PC-9 (cell line): ENCODE measurements around the gene RNU1-4.

Experiments used
- EZH2 ChIP-seq: fragments of 200-600 bp; sonication (generic); IDR thresholded peaks from 2 replicates; pipeline ENCODE4 v1.8.0; 2017; ENCODE audit warnings: antibody characterized with exemption, low read depth
- TF ChIP-seq, protein P1 (sequence below): fragments of 200-600 bp; sonication (generic); conservative IDR thresholded peaks from 2 replicates; pipeline ENCODE4 v1.6.1; 2017; ENCODE audit warnings: mixed run types, antibody characterized with exemption, mild to moderate bottlenecking, moderate library complexity

DNA sequence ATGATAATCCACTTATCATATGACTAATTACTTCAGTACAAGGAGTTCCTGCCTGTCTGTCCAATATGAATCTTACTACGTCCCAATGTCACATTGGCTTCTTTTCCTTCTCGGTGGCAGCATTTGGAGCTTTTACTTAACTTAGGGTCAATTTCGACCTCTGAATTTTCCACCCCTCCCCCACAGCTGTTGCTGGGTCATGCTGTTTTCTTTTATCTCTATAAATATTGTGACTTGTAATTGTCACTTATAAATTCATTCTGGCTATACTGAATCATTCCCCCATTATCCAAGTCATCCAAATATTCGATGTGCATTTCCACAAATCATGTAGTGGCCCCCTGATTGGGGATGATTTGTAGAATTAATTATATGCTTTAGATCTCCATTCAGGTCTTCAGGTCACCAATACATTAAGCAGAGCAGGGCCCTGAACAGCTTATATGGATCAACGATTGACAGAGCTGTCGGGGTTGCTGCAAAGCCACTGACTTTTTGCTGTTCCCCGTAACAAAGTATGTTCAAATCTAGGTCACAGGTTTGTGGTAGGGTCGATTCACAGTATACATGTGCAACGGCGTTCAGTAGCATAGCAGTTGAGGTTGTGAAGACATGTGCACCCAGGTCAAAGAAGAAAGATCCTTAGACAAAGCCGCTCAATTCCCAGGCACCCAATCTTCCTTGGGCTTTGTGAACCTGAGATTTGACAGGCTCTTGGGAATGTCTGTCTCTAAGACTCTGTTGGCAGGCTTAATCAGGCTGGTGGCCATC, 18.3 kb upstream of the RNU1-4 start:
- TF ChIP-seq, protein P1, sequence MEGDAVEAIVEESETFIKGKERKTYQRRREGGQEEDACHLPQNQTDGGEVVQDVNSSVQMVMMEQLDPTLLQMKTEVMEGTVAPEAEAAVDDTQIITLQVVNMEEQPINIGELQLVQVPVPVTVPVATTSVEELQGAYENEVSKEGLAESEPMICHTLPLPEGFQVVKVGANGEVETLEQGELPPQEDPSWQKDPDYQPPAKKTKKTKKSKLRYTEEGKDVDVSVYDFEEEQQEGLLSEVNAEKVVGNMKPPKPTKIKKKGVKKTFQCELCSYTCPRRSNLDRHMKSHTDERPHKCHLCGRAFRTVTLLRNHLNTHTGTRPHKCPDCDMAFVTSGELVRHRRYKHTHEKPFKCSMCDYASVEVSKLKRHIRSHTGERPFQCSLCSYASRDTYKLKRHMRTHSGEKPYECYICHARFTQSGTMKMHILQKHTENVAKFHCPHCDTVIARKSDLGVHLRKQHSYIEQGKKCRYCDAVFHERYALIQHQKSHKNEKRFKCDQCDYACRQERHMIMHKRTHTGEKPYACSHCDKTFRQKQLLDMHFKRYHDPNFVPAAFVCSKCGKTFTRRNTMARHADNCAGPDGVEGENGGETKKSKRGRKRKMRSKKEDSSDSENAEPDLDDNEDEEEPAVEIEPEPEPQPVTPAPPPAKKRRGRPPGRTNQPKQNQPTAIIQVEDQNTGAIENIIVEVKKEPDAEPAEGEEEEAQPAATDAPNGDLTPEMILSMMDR, result no peak
- TF ChIP-seq EZH2, result no peak
